NOMO-1 (cell line): ENCODE results near the gene SIRT5.

Source experiments
- DNase-seq, 2 experiments: peaks; one replicate each; lab custom pipeline; 2025; ENCODE audit not compliant: unreplicated experiment in 2 of 2; lab: John Stamatoyannopoulos, UW

Gene SIRT5

GRCh38 chr6:13581700-13582229 lies 7.4 kb downstream of the SIRT5 start:
- DNase-seq: no peak

- DNase-seq: no peak
These were observed 12.5 kb downstream of the SIRT5 start for GRCh38 chr6:13586603-13587542.

GRCh38 chr6:13589801-13590200 lies 15.4 kb downstream of the SIRT5 start:
- no peak for DNase-seq

GRCh38 chr6:13590574-13591153 lies 16.3 kb downstream of the SIRT5 start:
- DNase-seq: no peak

- DNase-seq: no peak
These were observed 17.0 kb downstream of the SIRT5 start for GRCh38 chr6:13591205-13591921.

GRCh38 chr6:13593103-13593502 lies 18.7 kb downstream of the SIRT5 start:
- DNase-seq: no peak

- DNase-seq: no peak
These were observed 19.3 kb downstream of the SIRT5 start for GRCh38 chr6:13593720-13594119.

GRCh38 chr6:13597073-13597472 lies 22.7 kb downstream of the SIRT5 start:
- no peak for DNase-seq

GRCh38 chr6:13600036-13600435 lies 25.6 kb downstream of the SIRT5 start:
- no peak for DNase-seq

- DNase-seq: no peak
These were observed 29.7 kb downstream of the SIRT5 start for GRCh38 chr6:13604135-13604534.

GRCh38 chr6:13604546-13605416 lies 30.4 kb downstream of the SIRT5 start:
- no peak for DNase-seq

GRCh38 chr6:13605634-13606033 lies 31.2 kb downstream of the SIRT5 start:
- DNase-seq: no peak

- peak; percentile 8 to 46 for DNase-seq
These were observed 37.3 kb downstream of the SIRT5 start for GRCh38 chr6:13611715-13612114.

- no peak for DNase-seq
These were observed 38.7 kb downstream of the SIRT5 start for GRCh38 chr6:13613029-13613594.

- no peak for DNase-seq
These were observed 39.9 kb downstream of the SIRT5 start for GRCh38 chr6:13614126-13614925.

GRCh38 chr6:13614926-13615791 lies 40.8 kb downstream of the SIRT5 start, which contains the start of gene NOL7:
NOL7 (plus strand) TSS chr6:13615335; CDS start chr6:13615359, 24 bp downstream.
- DNase-seq: peak; percentile 92 to 94

GRCh38 chr6:13615792-13616120 lies 41.4 kb downstream of the SIRT5 start:
- peak; percentile 35 to 53 for DNase-seq

GRCh38 chr6:13617066-13617465 lies 42.7 kb downstream of the SIRT5 start:
- no peak for DNase-seq
